ENCODE measurements around the gene VAMP4.
"Not testable (repeated sequence)": the region's sequence is repeated elsewhere in the genome, so short reads cannot be mapped to it uniquely, and the experiment has no call there.

VAMP4 gene

DNA sequence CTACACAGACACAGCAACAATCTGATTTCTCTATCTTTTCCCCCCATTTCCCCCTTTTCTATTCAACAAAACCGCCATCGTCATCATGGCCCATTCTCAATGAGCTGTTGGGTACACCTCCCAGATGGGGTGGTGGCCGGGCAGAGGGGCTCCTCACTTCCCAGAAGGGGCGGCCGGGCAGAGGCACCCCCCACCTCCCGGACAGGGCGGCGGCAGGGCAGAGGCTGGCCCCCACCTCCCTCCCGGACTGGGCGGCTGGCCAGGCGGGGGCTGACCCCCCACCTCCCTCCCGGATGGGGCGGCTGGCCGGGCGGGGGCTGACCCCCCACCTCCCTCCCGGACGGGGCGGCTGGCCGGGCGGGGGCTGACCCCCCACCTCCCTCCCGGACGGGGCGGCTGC is 48.3 kb downstream of the VAMP4 start:
- not testable (repeated sequence) for DNase-seq

DNA sequence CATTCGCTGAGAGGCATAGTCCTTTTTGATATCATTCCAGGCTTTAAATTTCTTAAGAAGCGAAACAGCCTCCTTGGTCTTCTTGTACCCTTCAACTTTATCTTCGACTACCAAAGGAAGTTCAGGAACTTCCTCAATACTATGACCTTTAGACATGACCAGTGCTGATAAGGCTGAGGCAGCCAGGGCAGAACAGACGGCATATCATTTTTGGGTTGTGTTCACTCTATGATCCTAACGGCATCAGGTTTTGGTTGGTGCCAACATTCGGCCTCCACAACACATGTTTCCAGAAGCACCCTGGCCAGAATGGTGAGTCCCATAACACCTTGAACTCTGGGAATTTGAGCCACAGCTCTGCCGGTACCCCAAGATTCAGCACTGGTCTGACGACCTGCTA is 58.0 kb downstream of the VAMP4 start:
- DNase-seq, result no peak

DNA sequence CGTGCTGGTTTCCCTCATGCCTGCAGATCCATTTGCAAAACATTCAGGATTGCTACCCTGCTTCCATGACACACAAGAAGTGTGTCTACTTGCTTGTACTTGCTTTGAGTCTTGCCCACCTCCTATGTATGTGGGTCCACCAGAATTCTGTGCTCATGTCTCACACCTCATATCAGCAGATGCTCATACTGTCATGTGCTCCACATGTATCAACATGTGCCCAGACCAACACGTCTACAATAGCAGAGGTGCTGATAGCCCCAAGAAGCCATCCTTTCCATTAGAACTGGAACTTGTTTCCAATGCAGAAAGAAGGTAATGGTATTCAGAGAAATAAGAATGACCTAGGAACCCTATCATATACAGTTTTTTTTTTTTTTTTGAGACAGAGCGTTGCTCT is 61.5 kb downstream of the VAMP4 start:
- DNase-seq, result no peak

DNA sequence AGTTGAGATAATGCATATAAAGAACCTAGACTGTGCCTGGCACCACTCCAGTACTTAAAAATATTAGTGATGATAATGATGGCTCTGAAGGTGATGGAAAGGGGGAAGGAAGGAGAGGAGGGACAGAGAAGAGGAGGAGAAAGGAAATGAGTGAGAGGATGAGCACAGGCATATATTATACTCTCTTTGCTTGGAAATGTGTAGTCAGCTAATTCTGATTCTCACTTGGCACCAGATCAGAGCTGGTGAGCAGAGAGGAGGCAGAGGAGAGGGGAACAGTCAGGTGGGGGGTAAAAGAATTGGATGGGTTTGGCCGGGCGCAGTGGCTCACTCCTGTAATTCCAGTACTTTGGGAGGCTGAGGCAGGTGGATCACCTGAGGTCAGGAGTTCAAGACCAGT is 65.0 kb downstream of the VAMP4 start:
- DNase-seq, result no peak

DNA sequence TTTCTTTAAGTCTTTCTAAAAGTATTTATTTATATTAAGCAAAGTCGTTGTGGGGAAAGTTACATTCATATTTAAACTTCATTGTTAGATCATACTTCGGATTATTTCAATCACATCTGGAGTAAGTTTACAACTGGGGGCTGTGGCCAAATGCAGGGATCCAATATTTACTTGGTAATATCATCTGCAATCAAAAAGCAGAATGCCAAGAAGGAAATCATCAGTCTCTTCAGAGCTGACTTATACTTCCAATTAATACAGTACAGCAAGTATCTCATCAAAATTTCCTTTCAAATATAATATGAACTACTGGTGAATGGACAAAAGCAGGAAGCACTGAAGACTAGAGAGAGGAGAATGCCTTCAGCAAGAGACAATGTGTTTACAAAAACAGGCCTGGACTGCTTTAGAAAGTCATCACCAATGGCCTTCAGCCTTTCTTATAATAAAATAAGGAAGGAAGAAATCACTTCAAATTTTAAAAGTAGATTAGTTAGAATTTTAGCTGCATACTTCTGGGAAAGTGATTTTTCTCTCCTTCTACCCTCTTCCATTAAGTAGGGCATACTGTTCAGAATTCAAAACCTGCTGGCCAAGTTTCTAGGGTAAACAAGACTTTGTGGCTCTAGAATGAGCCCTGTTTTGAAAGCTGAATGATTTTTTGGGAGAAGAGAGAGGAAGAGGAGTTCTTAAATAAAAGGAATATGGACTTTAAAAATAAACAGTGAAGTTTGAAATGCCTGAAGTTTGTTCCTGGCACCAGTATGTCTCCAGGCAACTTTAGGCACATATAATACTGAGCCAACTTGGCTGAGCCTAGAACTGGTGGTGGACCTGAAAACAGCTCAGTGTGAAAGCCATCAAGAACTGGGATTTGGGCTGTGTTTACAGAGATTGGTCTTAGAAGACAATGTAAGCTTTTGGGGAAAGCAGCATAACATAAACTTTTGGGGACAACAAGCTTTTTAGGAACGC is 67.1 kb downstream of the VAMP4 start:
- DNase-seq, result no peak

DNA sequence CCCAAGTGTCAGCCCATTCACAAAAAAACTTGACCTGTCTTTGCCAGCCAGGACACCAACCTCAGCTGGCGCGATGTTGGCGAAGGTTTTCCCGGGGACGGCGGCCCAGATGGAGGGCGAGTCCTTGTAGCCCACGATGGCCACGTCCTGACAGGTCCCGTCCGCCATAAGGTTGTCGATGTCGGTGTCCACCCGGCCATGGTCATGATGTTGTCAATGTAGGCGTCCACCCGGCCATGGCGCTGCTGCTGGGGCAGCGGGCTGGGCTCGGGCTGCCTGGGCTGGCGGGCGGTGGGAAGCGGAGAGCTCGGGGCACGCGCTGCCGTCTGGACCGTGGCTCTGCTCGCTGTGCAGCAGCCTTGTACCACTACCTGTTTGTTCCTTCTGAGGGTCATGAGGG is 71.1 kb downstream of the VAMP4 start:
- no peak for DNase-seq

DNA sequence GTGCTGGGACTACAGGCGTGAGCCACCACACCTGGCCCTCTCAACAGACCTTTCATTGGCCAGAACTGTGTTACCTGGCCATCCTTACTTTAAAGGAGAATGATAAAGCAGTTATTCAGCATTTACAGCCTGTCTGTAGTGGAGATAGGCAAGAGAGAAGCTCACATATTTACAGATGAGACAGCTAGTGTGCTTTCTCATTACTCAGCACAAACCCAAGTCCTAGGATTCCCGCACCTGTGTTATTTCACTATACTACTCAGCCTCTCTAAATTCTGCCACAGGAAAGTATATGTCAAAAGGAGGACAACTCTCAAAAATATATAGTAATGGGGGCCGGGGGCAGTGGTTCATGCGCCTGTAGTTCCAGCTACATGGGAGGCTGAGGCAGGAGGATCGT is 73.5 kb downstream of the VAMP4 start:
- DNase-seq, result no peak

DNA sequence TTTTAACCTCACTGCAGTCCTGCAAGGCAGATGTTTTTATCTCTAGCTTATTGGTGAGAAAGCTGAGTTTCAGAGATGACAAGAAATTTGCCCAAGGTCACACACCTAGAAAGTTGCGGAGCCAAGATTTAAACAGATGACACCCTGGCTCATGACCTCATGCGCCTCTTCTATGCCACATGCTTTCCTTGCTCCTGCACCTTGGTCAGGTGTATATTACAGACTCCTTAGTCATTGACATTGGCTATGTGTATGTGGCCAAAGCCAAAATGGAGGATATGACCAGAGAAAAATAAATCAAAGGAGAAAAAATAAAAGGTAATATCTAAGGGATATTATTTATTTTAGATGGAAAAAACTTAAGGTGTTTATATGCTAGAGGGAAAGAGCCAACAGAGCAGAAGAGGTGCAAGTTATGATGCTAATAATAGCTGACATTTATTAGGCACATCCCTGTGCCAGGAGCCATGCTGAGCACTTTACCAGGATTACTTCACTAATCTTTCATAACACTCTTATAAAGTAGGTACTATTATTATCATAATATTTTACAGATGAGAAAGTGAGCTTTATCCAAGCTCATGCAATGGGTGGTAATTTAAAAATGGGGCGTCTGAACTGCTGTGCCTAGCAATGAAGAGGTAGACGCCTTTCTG is 75.6 kb downstream of the VAMP4 start:
- no peak for DNase-seq

DNA sequence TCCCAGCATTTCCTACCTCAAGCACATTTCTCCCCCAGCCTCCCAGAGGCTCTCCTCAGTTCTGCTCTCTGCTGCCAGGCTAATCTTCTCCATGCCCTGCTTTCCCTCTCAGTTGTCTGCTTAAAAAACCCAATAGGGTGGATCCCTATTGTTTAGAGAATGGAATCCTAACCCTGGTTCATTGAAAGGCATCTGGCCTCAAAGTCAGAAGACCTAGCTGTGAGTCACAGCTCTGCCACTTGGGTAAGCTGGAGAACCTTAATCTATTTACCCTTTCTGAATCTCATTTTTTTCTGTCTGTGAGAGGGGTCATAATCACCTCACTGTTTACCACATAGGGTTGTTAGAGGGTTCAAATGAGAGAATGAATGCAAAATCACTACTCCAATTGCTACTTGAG is 76.9 kb downstream of the VAMP4 start:
- no peak for DNase-seq

DNA sequence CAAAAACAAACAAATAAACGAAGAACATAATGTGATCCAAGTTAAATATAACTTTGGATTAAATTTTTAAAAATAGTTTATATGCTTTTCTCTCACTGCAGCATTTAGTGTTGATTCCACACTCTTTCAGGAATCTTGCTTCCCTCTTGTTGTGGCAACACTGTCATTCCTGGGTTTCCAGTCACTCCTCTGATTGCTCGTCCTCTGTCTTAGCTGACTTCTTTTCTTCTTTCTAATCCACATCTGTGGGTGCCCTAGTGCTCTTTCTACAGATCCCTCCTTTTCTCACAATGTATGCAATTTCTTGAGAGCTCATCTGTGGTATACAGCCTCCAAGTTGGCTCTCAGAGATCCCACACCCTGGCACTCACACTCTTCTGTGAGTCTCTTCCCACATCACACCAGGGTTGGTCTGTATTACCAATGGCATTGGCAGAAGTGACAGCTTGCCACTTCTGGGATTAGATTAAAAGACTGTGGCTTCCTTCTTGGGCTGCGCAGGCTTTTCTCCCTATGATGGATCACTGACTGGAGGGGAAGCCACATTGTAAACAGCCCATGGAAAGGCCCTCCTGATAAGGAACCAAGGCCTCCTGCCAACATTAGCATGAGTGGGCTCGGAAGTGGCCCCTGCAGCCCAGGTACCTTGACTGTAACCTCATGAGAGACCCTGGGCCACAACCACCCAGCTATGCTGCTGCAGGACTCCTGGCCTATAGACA is 77.8 kb downstream of the VAMP4 start:
- DNase-seq, result no peak

DNA sequence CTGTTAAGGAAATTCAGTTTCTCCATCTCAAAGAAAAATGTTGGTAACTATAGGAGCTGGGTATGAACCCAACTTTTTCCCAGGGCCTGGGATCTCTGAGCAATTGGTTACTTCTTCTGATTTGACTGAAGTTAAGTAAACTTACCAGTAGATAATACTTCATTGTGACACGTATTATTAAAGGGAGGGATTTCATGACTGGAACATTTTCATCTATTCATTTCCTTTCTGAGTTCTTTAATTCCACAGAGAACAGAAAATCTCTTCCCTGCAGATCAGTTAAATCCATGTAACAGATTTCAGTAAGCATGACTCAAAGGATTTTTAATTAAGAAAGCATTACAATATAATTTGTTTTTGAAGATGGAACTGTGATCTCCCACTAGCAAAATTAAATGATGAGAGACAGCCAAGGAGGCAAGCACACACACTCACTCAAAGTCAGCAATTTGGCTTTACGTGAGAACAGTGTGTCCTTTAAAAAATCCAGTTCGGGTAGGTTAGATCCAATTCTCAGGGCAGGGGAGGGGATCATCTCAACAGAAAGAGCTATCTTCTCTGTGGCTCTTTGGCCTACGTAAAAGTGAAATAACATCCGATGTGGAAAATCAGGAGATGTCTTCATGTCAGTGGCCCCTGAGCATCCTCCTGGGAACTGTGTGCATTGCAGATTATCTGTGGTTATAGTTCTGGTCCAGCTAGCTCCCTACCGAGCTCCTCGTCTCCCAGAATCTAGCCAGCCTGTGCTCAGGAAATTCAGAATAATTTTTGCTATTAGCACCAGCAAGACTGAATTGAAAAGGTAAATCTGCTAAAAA is 78.6 kb downstream of the VAMP4 start:
- DNase-seq, result no peak

DNA sequence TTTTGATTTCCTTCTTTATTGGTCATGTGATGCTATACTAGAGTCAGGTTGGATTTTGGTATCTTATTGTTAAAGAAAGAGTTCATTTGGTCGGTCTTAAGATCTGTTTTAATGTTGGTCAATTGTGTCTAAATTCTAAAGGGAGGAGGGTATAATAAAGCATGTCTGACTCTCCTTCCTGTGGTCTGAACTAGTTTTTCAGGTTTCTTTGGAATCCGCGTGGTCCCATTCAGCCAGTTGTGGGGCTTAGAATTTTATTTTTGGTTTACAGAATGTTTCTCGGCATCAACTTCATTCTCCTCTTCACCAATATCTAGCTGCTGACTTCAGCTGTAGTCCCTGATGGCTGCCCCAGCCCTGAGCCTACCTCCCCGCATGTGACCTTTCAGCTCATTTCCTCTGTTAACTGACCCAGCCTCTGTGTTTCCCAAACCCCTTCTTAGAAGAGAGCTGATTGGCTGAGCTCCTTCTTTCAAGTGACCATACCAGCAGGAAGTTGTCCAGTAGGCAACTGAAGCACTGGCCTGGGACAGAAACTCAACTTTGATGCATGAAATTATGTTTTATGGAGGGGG is 80.7 kb downstream of the VAMP4 start:
- DNase-seq, result no peak

DNA sequence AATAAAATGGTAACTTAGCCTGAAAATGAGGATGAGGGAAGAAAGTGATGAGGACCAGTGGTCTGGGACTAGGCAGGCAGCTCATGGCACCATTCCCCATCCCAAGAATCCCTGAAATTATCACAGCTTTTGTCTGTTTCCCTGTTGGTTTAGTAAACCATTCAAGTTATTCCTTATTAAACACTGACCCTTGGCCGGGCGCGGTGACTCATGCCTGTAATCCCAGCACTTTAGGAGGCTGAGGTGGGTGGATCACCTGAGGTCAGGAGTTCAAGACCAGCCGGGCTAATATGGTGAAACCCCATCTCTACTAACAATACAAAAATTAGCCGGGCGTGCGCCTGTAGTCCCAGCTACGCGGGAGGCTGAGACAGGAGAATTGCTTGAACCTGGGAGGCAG is 85.7 kb downstream of the VAMP4 start:
- DNase-seq, result not testable (repeated sequence)

DNA sequence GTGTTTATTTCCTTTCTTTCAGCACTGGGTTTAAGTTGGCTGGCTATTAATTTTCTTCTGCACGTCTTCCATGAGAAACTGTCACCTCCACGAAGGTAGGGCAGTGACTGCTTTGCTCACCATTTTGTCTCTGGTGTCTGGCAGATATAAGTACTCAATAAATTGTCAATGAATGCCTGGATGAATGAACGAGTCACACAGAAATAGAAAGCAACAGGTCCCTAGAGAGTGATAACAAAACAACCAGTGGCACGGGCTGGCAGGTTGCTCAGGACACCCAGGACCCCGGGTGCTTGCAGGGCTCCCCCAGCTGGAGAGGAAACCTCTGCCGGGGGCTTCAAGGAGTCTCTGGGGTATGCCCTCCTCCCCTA is 86.1 kb downstream of the VAMP4 start:
- DNase-seq, result no peak

DNA sequence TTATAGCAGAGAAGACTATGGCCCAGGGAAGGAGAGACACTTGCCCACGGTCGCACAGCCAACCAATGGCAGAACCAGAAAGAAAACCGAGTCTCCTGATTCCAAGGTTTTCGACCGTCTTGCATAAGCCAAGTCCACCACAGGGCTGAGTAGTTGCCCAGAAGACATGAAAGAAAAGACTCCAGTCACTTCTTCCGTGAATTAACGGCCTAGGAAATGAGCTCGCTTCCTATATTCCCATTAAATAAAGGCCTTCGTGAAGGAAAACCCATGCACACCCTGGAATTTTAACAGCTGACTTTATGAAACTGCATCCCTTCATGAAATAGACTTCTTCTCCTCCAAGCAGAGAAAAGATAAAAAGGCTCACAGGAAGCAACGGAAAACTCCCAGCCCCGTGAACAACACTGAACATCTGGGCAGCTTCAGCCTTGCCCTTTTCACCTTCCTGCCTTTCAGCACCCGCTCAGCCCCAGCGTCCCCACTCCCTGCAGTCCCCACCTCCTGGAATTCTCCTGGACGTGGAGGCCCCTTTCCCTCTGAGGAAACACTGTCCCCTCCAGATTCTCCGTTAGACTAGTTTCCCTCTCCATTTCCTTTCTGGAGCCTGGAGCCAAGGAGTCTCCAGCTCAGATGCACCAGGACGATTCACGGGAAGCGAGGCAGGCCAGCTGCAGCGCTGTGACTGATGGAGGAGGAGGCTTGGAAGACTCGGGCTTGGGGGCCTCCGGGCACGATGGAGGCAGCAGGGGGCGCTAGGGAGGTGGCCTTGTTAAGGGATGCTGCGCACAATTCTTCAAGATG is 86.7 kb downstream of the VAMP4 start:
- DNase-seq, result peak; percentile 56 to 72

DNA sequence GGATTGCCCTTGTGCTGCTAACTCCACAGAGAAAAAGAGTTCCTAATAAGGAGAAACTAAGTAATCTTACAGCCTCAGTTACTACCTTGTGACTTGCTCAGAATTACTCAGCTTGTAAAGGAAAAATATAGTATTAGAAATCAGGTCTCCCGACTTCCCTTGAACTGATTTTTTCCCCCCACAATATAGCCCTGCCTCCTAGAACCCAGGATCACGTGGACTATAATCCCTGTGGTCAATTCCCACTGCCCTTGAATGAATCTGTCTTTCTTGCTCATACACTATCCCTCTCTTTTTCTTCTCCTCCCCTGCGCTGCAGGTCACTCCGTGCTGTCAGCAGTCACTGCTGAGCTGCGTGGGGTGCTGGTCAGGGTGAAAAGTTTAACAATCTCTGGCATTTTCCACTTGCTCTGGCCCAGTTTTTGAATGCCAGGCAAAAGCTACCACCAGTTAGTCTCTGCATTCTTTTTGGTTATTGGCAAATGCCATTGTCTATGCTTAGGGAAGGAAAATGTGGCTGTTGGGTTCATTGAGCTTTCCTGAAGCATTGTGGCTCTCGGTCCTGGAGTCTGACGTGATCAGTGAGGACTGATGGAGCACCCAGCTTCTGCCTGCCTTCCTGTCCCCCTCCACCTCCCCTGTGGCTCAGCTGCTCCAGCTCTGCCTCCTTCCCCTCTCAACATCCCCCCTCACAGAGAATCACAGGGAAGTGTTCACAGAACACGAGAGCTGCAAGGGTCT is 87.5 kb downstream of the VAMP4 start:
- DNase-seq, result no peak

DNA sequence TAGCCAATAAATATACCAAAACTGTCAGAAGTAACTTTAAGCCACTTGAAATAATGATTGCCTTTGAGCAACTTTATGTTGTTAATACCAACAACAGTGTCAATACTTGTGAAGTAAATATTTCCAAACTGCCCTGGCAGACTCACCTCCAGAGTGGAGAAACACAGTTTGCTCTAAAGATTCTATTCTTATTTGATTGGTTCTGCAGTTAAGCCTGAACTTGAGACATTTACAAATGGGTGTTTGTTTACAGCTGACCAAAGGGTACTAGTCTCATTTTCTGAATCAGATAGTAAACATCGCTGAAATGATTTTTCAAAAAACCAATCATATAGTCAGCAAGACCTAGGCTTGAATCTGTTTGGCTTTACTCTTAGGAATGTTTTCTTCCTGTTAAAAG is 88.1 kb downstream of the VAMP4 start:
- DNase-seq, result no peak

DNA sequence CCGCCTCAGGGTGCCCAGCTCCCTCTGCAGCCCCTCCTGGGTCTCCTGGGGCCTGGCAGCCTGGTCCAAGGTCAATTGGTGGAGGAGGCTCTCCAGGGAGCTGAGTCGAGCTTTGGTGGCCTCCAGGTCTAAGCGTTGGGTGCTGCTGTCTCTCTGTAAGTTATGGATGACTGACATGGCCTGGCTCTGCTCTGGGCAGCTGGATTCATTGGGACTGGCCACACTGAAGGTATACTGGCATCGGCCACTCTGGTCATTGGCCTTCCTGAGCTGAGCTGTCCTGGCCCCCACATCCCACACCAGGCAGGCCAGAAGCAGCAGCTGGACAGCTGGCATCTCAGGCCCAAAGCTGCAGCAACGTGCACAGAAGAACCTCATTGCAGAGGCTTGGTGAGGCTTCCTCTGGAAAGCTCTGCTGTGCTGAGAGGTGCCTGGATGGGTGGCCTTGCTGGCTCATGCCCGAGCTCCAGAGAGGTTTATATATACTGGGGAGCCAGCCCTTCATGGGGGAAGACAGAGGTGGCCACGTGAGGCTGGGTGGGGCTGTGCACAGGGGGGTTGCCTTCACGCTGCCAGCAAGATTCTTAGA is 89.5 kb downstream of the VAMP4 start, which contains the start of gene MYOC:
MYOC (minus strand) TSS at position 455 of the 589 bp plus-strand sequence; CDS start at position 378, 77 bp downstream.
- DNase-seq, result no peak

Data from inflammatory macrophage (primary cell).